ENCODE results near the gene GSC2. TPM values are rescaled to one million over a fixed set of nuclear protein-coding genes. Genes with fewer than 3 reads are reported as not detected.

GSC2 gene
- total RNA-seq, 3 donors from 2014 or later (not counting 1 experiment from before 2014, with no cell fraction given) = not detected

GRCh38 chr22:19172213-19173046 lies 22.3 kb upstream of the GSC2 start:
- 48% methylated on average over 13 of the region's 13 CpGs for WGBS (ENCODE audit: insufficient coverage)
- peak overlapping the region; percentile 90 for H3K4me3 ChIP-seq (ENCODE audit: low read length)
- intact Hi-C loops (cut with micrococcal nuclease) = no loop called here
- Mint-ChIP-seq H3K9me3 (no peaks in the 10 kb centered on the region), H3K27ac (peak overlapping the region; percentile 79 to 94), H3K27me3 (ENCODE audit: low read depth in 2 of 2) (peaks cover 15 to 24% of the 10 kb centered on the region in 2 donors), H3K36me3 (no peaks in the 10 kb centered on the region), H3K4me1 (peaks cover 18 to 40% of the 10 kb centered on the region in 2 donors), H3K4me3 (peak overlapping the region; percentile 93)
- no peaks in the 10 kb centered on the region for H3K36me3 ChIP-seq (ENCODE audit: control insufficient read depth, insufficient read depth, low read length)
- H3K27ac ChIP-seq (ENCODE audit: low read length) = peak overlapping the region; percentile 58
- peaks cover 50% of the 10 kb centered on the region for H3K4me1 ChIP-seq (ENCODE audit: control insufficient read depth, insufficient read depth, low read length)
- H3K27me3 ChIP-seq (ENCODE audit: control insufficient read depth, insufficient read depth, low read length) = peaks cover 20% of the 10 kb centered on the region
- H3K9me3 ChIP-seq (ENCODE audit: control insufficient read depth, insufficient read depth, low read length) = no peaks in the 10 kb centered on the region
- TF ChIP-seq, protein P1, sequence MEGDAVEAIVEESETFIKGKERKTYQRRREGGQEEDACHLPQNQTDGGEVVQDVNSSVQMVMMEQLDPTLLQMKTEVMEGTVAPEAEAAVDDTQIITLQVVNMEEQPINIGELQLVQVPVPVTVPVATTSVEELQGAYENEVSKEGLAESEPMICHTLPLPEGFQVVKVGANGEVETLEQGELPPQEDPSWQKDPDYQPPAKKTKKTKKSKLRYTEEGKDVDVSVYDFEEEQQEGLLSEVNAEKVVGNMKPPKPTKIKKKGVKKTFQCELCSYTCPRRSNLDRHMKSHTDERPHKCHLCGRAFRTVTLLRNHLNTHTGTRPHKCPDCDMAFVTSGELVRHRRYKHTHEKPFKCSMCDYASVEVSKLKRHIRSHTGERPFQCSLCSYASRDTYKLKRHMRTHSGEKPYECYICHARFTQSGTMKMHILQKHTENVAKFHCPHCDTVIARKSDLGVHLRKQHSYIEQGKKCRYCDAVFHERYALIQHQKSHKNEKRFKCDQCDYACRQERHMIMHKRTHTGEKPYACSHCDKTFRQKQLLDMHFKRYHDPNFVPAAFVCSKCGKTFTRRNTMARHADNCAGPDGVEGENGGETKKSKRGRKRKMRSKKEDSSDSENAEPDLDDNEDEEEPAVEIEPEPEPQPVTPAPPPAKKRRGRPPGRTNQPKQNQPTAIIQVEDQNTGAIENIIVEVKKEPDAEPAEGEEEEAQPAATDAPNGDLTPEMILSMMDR (IDR thresholded peaks at IDR 0.05) = no peak
- ATAC-seq = no peak
- DNase-seq = no peak

- H3K27me3 Mint-ChIP-seq (ENCODE audit: low read depth in 2 of 2) = peaks cover 23 to 32% of the 10 kb centered on the region in 2 donors
- Histone ChIP-seq H3K4me1 (ENCODE audit: control insufficient read depth, insufficient read depth, low read length) (peaks cover 47% of the 10 kb centered on the region), H3K27ac (ENCODE audit: low read length) (no peak overlapping the region), H3K36me3 (ENCODE audit: control insufficient read depth, insufficient read depth, low read length) (no peaks in the 10 kb centered on the region), H3K4me3 (ENCODE audit: low read length) (no peak overlapping the region), H3K9me3 (ENCODE audit: control insufficient read depth, insufficient read depth, low read length) (no peaks in the 10 kb centered on the region), H3K27me3 (ENCODE audit: control insufficient read depth, insufficient read depth, low read length) (peaks cover 20% of the 10 kb centered on the region)
- DNase-seq = no peak
- no peaks in the 10 kb centered on the region for H3K9me3 Mint-ChIP-seq
- TF ChIP-seq, protein P1 (IDR thresholded peaks at IDR 0.05) = no peak
- no peaks in the 10 kb centered on the region for H3K36me3 Mint-ChIP-seq
- H3K27ac Mint-ChIP-seq = peak overlapping the region in 1 of 2 donors; percentile 94
- intact Hi-C loops (cut with micrococcal nuclease) = no loop called here
- 66% methylated on average over 7 of the region's 7 CpGs for WGBS (ENCODE audit: insufficient coverage)
- ATAC-seq = no peak
- H3K4me1 Mint-ChIP-seq = peaks cover 18 to 36% of the 10 kb centered on the region in 2 donors
- H3K4me3 Mint-ChIP-seq = peak overlapping the region; percentile 93
Observed at GRCh38 chr22:19169947-19170318, 19.8 kb upstream of the GSC2 start.

DNA sequence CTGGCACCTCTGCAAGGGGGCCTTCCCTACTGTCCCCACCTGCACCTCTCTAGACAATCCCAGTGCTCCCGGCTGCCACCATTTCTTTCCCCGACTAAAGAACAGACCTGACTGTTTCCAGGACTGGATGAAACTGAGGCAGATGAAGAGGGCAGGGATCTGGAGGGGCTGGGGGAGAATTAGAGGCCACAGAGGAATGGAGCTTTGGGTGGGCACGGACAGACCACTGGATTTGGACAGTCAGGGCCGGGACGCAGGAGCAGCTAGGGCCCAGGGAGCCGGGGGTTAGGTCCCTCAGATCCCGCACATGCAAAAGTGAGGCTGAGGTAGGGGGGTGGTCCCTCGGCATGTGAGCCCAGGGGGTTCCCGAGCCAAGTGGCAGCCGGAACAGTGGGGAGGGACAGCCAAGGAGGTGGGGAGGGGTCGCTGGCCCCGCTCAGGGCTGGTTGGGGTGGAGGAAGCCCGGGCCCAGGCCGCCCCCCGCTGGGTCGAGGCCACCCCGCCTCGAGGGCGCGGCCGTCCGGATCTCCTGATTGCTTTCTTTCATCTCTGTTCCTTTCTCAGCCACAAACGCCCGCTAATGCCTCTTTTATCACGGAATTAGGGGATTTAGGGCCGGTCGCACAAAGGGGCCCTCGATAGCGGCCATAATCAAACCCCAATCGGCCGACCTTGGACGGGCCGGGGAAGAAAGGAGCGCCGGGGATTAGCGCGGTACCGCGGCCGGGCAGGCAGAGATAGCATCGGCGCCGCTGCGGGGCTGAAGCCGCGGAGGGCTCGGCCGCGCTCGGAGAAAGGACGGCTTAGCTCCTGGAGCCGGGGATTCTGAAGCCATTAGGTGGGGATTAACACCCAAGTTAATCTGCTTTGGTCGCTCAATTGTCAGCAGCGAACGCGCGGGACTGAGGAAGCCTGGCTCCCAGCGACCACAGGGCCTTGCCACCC lies 19.2 kb upstream of the GSC2 start:
- Histone ChIP-seq H3K9me3 (ENCODE audit: control insufficient read depth, insufficient read depth, low read length) (no peaks in the 10 kb centered on the region), H3K27ac (ENCODE audit: low read length) (no peak overlapping the region), H3K36me3 (ENCODE audit: control insufficient read depth, insufficient read depth, low read length) (no peaks in the 10 kb centered on the region), H3K27me3 (ENCODE audit: control insufficient read depth, insufficient read depth, low read length) (peaks cover 20% of the 10 kb centered on the region), H3K4me1 (ENCODE audit: control insufficient read depth, insufficient read depth, low read length) (peaks cover 41% of the 10 kb centered on the region), H3K4me3 (ENCODE audit: low read length) (no peak overlapping the region)
- no peaks in the 10 kb centered on the region for H3K36me3 Mint-ChIP-seq
- no peaks in the 10 kb centered on the region for H3K9me3 Mint-ChIP-seq
- intact Hi-C loops (cut with micrococcal nuclease) = no loop called here
- peak overlapping the region; percentile 62 for H3K4me3 Mint-ChIP-seq
- H3K27me3 Mint-ChIP-seq (ENCODE audit: low read depth in 2 of 2) = peaks cover 23 to 32% of the 10 kb centered on the region in 2 donors
- H3K27ac Mint-ChIP-seq = no peak overlapping the region
- DNase-seq = no peak
- peaks cover 18 to 36% of the 10 kb centered on the region in 2 donors for H3K4me1 Mint-ChIP-seq
- TF ChIP-seq, protein P1 (IDR thresholded peaks at IDR 0.05) = no peak
- ATAC-seq = no peak
- WGBS (ENCODE audit: insufficient coverage) = 9% methylated on average over 58 of the region's 58 CpGs

Measured in natural killer cell (primary cell).